ENCODE results near the gene CLPSL1. TPM values are rescaled to one million over a fixed set of nuclear protein-coding genes. Genes with fewer than 3 reads are reported as not detected.

CLPSL1 gene
- total and polyA plus RNA-seq, 2 of the 13 experiments (the other 11 are each of a cell fraction or from before 2014, with no cell fraction given): not detected

- no peak overlapping the region for H3K4me2 ChIP-seq (ENCODE audit: low read depth, low read length)
- no peaks in the 10 kb centered on the region for H3K9me3 ChIP-seq (ENCODE audit: low read length)
- no peak overlapping the region for H3K9ac ChIP-seq (ENCODE audit: insufficient read depth, low read depth, low read length)
- WGBS (ENCODE audit: low lambda C conversion rate): 24% methylated on average over 5 of the region's 5 CpGs
- in situ Hi-C loops (cut with HindIII; ENCODE audit: extremely low pct_ligation_motif_present, low pct_unique_long_range_greater_than_20kb) (no loop called here), intact Hi-C loops (cut with micrococcal nuclease; ENCODE audit: unreplicated experiment) (no loop called here)
- peaks cover 0 to 4% of the 10 kb centered on the region in 2 experiments; a peak in 2 of 5 replicates for H3K27me3 ChIP-seq (ENCODE audit: control insufficient read depth in 1 of 2, insufficient read depth in 2 of 2, low read length in 2 of 2)
- no peaks in the 10 kb centered on the region for H4K20me1 ChIP-seq (ENCODE audit: insufficient read depth, low read length)
- H3K4me3 ChIP-seq (replicated peaks in 1 of 3; ENCODE audit: insufficient read depth in 1 of 3, low read depth in 2 of 3, low read length in 3 of 3): no peak overlapping the region
- FAIRE-seq (no peak), DNase-seq (ENCODE audit: low spot score) (no peak), ATAC-seq (no peak)
- H3K36me3 ChIP-seq (replicated peaks in 1 of 2; ENCODE audit: control insufficient read depth in 1 of 2, insufficient read depth in 2 of 2, low read length in 2 of 2): no peaks in the 10 kb centered on the region
- no peak overlapping the region for H3K27ac ChIP-seq (ENCODE audit: extremely low read length, insufficient read depth, low read length)
- H3K79me2 ChIP-seq (ENCODE audit: insufficient read depth, low read length): no peaks in the 10 kb centered on the region
- ChIA-PET POLR2A (no interaction called here), CTCF (ENCODE audit: low intra/inter-chr PET ratio, low total read pairs) (no interaction called here)
- no peaks in the 10 kb centered on the region for H3K4me1 ChIP-seq (ENCODE audit: insufficient read depth, low read length)
- no TSS peak for BruUV-seq (replicated peaks)
- no peak overlapping the region for H2AFZ ChIP-seq (ENCODE audit: low read length)
- TF ChIP-seq GTF3A (CRISPR knock-in tag; conservative IDR thresholded peaks at IDR 0.05) (no peak), TFDP2 (CRISPR knock-in tag; IDR thresholded peaks at IDR 0.05) (no peak), DMAP1 (CRISPR knock-in tag; IDR thresholded peaks at IDR 0.05) (no peak), ZNF335 (CRISPR knock-in tag; IDR thresholded peaks at IDR 0.05) (no peak), NFE2L2 (IDR thresholded peaks at IDR 0.05; ENCODE audit: low read length) (no peak), ZNF782 (CRISPR knock-in tag; IDR thresholded peaks at IDR 0.05; ENCODE audit: borderline replicate concordance) (no peak), TRIM24 (CRISPR knock-in tag; IDR thresholded peaks at IDR 0.05) (no peak), ZNF343 (CRISPR knock-in tag; IDR thresholded peaks at IDR 0.05) (no peak), ZNF672 (CRISPR knock-in tag; IDR thresholded peaks at IDR 0.05) (no peak), HNF1A (IDR thresholded peaks at IDR 0.05; ENCODE audit: low read depth) (no peak), HNF1A (CRISPR knock-in tag; IDR thresholded peaks at IDR 0.05; ENCODE audit: borderline replicate concordance) (no peak), MTA3 (CRISPR knock-in tag; IDR thresholded peaks at IDR 0.05) (no peak), ZNF572 (CRISPR knock-in tag; IDR thresholded peaks at IDR 0.05) (no peak)
- TF ChIP-seq, protein P1, sequence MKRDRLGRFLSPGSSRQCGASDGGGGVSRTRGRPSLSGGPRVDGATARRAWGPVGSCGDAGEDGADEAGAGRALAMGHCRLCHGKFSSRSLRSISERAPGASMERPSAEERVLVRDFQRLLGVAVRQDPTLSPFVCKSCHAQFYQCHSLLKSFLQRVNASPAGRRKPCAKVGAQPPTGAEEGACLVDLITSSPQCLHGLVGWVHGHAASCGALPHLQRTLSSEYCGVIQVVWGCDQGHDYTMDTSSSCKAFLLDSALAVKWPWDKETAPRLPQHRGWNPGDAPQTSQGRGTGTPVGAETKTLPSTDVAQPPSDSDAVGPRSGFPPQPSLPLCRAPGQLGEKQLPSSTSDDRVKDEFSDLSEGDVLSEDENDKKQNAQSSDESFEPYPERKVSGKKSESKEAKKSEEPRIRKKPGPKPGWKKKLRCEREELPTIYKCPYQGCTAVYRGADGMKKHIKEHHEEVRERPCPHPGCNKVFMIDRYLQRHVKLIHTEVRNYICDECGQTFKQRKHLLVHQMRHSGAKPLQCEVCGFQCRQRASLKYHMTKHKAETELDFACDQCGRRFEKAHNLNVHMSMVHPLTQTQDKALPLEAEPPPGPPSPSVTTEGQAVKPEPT (CRISPR knock-in tag; IDR thresholded peaks at IDR 0.05; ENCODE audit: low read depth): no peak
Measured at GRCh38 chr6:35798706-35799105, 17.9 kb downstream of the CLPSL1 start.
